Loucy (cell line): ENCODE measurements around the gene PHACTR3.

Source experiments
- EZH2phosphoT487 ChIP-seq: fragments of 200-600 bp; IDR thresholded peaks from 2 replicates; pipeline ENCODE4 v1.6.1; 2018; ENCODE audit warnings: antibody characterized with exemption, mild to moderate bottlenecking, moderate library complexity, borderline replicate concordance
- TF ChIP-seq, protein P1 (sequence below): fragments of 200-600 bp; sonication (generic); conservative IDR thresholded peaks from 2 replicates; pipeline ENCODE4 v1.5.1; 2014; ENCODE audit warnings: mild to moderate bottlenecking, antibody characterized with exemption, low read length

DNA sequence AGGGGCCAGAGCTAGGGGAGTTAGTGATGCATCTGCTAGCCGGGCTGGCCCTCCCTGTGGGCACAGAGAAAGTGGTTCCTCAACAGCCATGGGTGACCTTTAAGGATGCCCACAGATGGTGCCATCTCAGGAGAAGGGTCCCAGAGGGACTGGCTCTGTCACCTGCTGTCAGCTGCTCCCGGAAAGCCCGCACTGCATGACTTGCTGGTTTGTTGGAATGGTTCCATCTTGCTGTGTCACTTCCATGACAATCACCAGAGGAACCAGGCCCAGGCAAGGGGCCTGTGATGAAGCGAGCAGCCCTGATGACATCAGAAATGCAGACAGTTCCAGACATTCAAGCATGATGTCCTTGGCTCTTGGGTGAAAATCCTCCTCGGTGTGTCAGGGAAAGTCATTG lies 125.2 kb downstream of the PHACTR3 start:
- TF ChIP-seq, protein P1, sequence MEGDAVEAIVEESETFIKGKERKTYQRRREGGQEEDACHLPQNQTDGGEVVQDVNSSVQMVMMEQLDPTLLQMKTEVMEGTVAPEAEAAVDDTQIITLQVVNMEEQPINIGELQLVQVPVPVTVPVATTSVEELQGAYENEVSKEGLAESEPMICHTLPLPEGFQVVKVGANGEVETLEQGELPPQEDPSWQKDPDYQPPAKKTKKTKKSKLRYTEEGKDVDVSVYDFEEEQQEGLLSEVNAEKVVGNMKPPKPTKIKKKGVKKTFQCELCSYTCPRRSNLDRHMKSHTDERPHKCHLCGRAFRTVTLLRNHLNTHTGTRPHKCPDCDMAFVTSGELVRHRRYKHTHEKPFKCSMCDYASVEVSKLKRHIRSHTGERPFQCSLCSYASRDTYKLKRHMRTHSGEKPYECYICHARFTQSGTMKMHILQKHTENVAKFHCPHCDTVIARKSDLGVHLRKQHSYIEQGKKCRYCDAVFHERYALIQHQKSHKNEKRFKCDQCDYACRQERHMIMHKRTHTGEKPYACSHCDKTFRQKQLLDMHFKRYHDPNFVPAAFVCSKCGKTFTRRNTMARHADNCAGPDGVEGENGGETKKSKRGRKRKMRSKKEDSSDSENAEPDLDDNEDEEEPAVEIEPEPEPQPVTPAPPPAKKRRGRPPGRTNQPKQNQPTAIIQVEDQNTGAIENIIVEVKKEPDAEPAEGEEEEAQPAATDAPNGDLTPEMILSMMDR = no peak
- no peak for TF ChIP-seq EZH2phosphoT487
